Measurements from ENCODE around the gene S100A3. TPM values are rescaled to one million over a fixed set of nuclear protein-coding genes. Genes with fewer than 3 reads are reported as not detected.
"Not testable (repeated sequence)": the region's sequence is repeated elsewhere in the genome, so short reads cannot be mapped to it uniquely, and the experiment has no call there.

Gene S100A3
- polyA plus RNA-seq, 1 donor (not counting 4 experiments of a cell fraction or from before 2014, with no cell fraction given): 15.1 TPM

GRCh38 chr1:153520818-153521476 lies 28.1 kb downstream of the S100A3 start:
- dilution Hi-C loops (cut with MboI; ENCODE audit: extremely low pct_ligation_motif_present, low sequenced_read_pairs): no loop called here
- Histone ChIP-seq H3K36me3 (ENCODE audit: control insufficient read depth in 2 of 2, extremely low read depth in 1 of 2, insufficient read depth in 2 of 2, low read length in 2 of 2) (no peaks in the 10 kb centered on the region), H3K27me3 (ENCODE audit: control insufficient read depth, extremely low read depth, insufficient read depth, low read length) (no peaks in the 10 kb centered on the region), H2AFZ (ENCODE audit: control insufficient read depth, low read length) (no peak overlapping the region), H3K9ac (ENCODE audit: control insufficient read depth, extremely low read depth, insufficient read depth, low read length) (no peak overlapping the region), H3K4me1 (ENCODE audit: control insufficient read depth, extremely low read depth, insufficient read depth, low read length) (peaks cover 24% of the 10 kb centered on the region), H3K4me2 (ENCODE audit: control insufficient read depth, extremely low read depth, insufficient read depth, low read depth, low read length) (no peak overlapping the region), H3K27ac (ENCODE audit: control insufficient read depth, insufficient read depth, low read length) (no peak overlapping the region), H3K9me1 (ENCODE audit: control insufficient read depth, extremely low read depth, insufficient read depth, low read length) (peaks cover 2% of the 10 kb centered on the region), H3K4me3 (ENCODE audit: control insufficient read depth in 2 of 3, extremely low read depth in 1 of 3, insufficient read depth in 2 of 3, low read depth in 1 of 3, low read length in 3 of 3) (no peak overlapping the region), H3K79me2 (ENCODE audit: control insufficient read depth, insufficient read depth, low read length) (no peaks in the 10 kb centered on the region), H4K20me1 (ENCODE audit: control insufficient read depth, extremely low read depth, insufficient read depth, low read length) (no peaks in the 10 kb centered on the region), H3K9me3 (ENCODE audit: control insufficient read depth, low read depth, low read length) (no peaks in the 10 kb centered on the region)
- no peak for DNase-seq (ENCODE audit: low read depth, low spot score)
- FAIRE-seq: no peak
- TF ChIP-seq CTCF (optimal IDR thresholded peaks at IDR 0.05 in 1 of 3, IDR thresholded peaks at IDR 0.05 in 1 of 3, conservative IDR thresholded peaks at IDR 0.05 in 1 of 3; ENCODE audit: extremely low read depth in 1 of 3, insufficient read depth in 2 of 3, low read length in 3 of 3) (no peak), EZH2 (IDR thresholded peaks at IDR 0.05; ENCODE audit: low read length) (no peak)

- peaks cover 24% of the 10 kb centered on the region for H3K4me1 ChIP-seq (ENCODE audit: control insufficient read depth, extremely low read depth, insufficient read depth, low read length)
- H3K9me1 ChIP-seq (ENCODE audit: control insufficient read depth, extremely low read depth, insufficient read depth, low read length); H3K4me2 ChIP-seq (ENCODE audit: control insufficient read depth, extremely low read depth, insufficient read depth, low read depth, low read length); H3K4me3 ChIP-seq (ENCODE audit: control insufficient read depth in 2 of 3, extremely low read depth in 1 of 3, insufficient read depth in 2 of 3, low read depth in 1 of 3, low read length in 3 of 3); H2AFZ ChIP-seq (ENCODE audit: control insufficient read depth, low read length); H4K20me1 ChIP-seq (ENCODE audit: control insufficient read depth, extremely low read depth, insufficient read depth, low read length); dilution Hi-C loops (cut with MboI; ENCODE audit: extremely low pct_ligation_motif_present, low sequenced_read_pairs); H3K79me2 ChIP-seq (ENCODE audit: control insufficient read depth, insufficient read depth, low read length); H3K36me3 ChIP-seq (ENCODE audit: control insufficient read depth in 2 of 2, extremely low read depth in 1 of 2, insufficient read depth in 2 of 2, low read length in 2 of 2); DNase-seq (ENCODE audit: low read depth, low spot score); H3K27me3 ChIP-seq (ENCODE audit: control insufficient read depth, extremely low read depth, insufficient read depth, low read length); H3K27ac ChIP-seq (ENCODE audit: control insufficient read depth, insufficient read depth, low read length); H3K9me3 ChIP-seq (ENCODE audit: control insufficient read depth, low read depth, low read length); H3K9ac ChIP-seq (ENCODE audit: control insufficient read depth, extremely low read depth, insufficient read depth, low read length); FAIRE-seq: not testable (repeated sequence)
Observed at GRCh38 chr1:153520137-153520691, 28.8 kb downstream of the S100A3 start.
